ENCODE results near the gene CREB3L2. TPM values are rescaled to one million over a fixed set of nuclear protein-coding genes. Genes with fewer than 3 reads are reported as not detected.

Gene CREB3L2
- total and polyA plus RNA-seq, 2 of the 13 experiments (the other 11 are each of a cell fraction or from before 2014, with no cell fraction given): 22.1 to 41.1 TPM

- 0 out of 2 replicates have a peak, but pooled peaks have one; percentile 13 for TF ChIP-seq RBFOX2 (IDR thresholded peaks at IDR 0.05; ENCODE audit: low read depth, low read length)
- no peak for TF ChIP-seq ZNF619 (CRISPR knock-in tag; IDR thresholded peaks at IDR 0.05)
- no peak for TF ChIP-seq ZNF337 (CRISPR knock-in tag; IDR thresholded peaks at IDR 0.05; ENCODE audit: borderline replicate concordance, low read depth)
- TF ChIP-seq GTF2F1 (IDR thresholded peaks at IDR 0.05; ENCODE audit: low read length): no peak
- TF ChIP-seq GRHL1 (CRISPR knock-in tag; conservative IDR thresholded peaks at IDR 0.05): no peak
- TF ChIP-seq ZNF256 (CRISPR knock-in tag; conservative IDR thresholded peaks at IDR 0.05): no peak
- peak; percentile 61 for TF ChIP-seq ZNF629 (CRISPR knock-in tag; conservative IDR thresholded peaks at IDR 0.05)
- TF ChIP-seq EP300 (IDR thresholded peaks at IDR 0.05; ENCODE audit: low read depth in 2 of 2, low read length in 2 of 2): peak in 1 of 2 experiments; percentile 95; a peak in 2 of 4 replicates
- TF ChIP-seq EP300 (CRISPR knock-in tag; IDR thresholded peaks at IDR 0.05; ENCODE audit: borderline replicate concordance): peak; percentile 95
- TF ChIP-seq ATF3 (CRISPR knock-in tag; IDR thresholded peaks at IDR 0.05): peak; percentile 58; the same call in 1 of the 2 replicates
- peak; percentile 86 for TF ChIP-seq NCOR1 (IDR thresholded peaks at IDR 0.05; ENCODE audit: borderline replicate concordance, low read length)
- no peak for TF ChIP-seq TEAD2 (CRISPR knock-in tag; IDR thresholded peaks at IDR 0.05)
- TF ChIP-seq HMGXB3 (CRISPR knock-in tag; IDR thresholded peaks at IDR 0.05; ENCODE audit: borderline replicate concordance): no peak
- no peak; the same call in 1 of the 2 replicates for TF ChIP-seq SSRP1 (CRISPR knock-in tag; IDR thresholded peaks at IDR 0.05)
- no peak for TF ChIP-seq CTCF (CRISPR knock-in tag; IDR thresholded peaks at IDR 0.05)
- TF ChIP-seq KDM6A (CRISPR knock-in tag; IDR thresholded peaks at IDR 0.05; ENCODE audit: low read depth): peak; percentile 81
- TF ChIP-seq CBX5 (CRISPR knock-in tag; IDR thresholded peaks at IDR 0.05; ENCODE audit: borderline replicate concordance): peak; percentile 58; the same call in 1 of the 2 replicates
- peak; percentile 94 for TF ChIP-seq HDAC2 (CRISPR knock-in tag; IDR thresholded peaks at IDR 0.05)
- peak; percentile 84 for TF ChIP-seq TCF7 (IDR thresholded peaks at IDR 0.05; ENCODE audit: low read depth)
- no peak for TF ChIP-seq LCORL (IDR thresholded peaks at IDR 0.05)
- peak; percentile 26; the same call in 1 of the 2 replicates for TF ChIP-seq LCORL (CRISPR knock-in tag; IDR thresholded peaks at IDR 0.05)
- TF ChIP-seq ZNF251 (CRISPR knock-in tag; IDR thresholded peaks at IDR 0.05): no peak
- TF ChIP-seq ZBTB37 (CRISPR knock-in tag; IDR thresholded peaks at IDR 0.05): peak; percentile 92
Measured at GRCh38 chr7:137948845-137949330, 53.0 kb downstream of the CREB3L2 start (continued).
